Stomach (tissue), 4 donors: ENCODE results near the gene LRRC55.

Source experiments
- POLR2A ChIP-seq, 4 donors: fragments of 450-650 bp; IDR thresholded peaks; one replicate each; pipeline ENCODE4 v1.6.1; 2016; ENCODE audit warnings: antibody characterized with exemption in 4 of 4, control low read depth in 2 of 4, mild to moderate bottlenecking in 1 of 4, moderate library complexity in 1 of 4
- POLR2AphosphoS5 ChIP-seq, 3 donors: sonication (generic); formaldehyde crosslinking; IDR thresholded peaks; one replicate each; pipeline ENCODE4 v1.6.1; 2016; ENCODE audit warnings: antibody characterized with exemption in 3 of 3
- TF ChIP-seq, protein P1 (sequence below), 7 experiments: fragments of 450-650 bp in 4 of 7; fragments of 200-600 bp in 3 of 7; sonication (generic) in 3 of 7; IDR thresholded peaks; one replicate each; pipeline ENCODE4 v1.5.1; 2016 to 2019; ENCODE audit warnings: antibody characterized with exemption in 7 of 7, control low read depth in 2 of 7, mild to moderate bottlenecking in 1 of 7

DNA sequence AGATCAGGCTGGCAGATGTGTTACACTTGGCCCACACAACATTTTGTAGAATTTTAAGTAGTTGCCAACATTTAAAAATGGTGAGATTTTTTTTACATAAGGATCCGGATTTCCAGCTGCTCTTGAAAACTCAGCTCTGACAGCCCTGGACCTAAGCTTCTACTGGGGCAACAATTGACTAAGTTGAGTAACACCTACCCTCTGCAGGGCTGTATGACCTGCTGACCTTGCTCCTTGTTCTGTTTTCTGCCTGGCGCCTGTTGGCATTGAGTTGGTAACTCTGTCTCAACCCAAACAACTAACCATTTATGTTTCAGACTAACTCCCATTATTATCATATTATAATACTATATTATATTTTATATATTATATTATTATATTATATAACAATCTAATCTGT is 21.1 kb upstream of the LRRC55 start:
- TF ChIP-seq, protein P1, sequence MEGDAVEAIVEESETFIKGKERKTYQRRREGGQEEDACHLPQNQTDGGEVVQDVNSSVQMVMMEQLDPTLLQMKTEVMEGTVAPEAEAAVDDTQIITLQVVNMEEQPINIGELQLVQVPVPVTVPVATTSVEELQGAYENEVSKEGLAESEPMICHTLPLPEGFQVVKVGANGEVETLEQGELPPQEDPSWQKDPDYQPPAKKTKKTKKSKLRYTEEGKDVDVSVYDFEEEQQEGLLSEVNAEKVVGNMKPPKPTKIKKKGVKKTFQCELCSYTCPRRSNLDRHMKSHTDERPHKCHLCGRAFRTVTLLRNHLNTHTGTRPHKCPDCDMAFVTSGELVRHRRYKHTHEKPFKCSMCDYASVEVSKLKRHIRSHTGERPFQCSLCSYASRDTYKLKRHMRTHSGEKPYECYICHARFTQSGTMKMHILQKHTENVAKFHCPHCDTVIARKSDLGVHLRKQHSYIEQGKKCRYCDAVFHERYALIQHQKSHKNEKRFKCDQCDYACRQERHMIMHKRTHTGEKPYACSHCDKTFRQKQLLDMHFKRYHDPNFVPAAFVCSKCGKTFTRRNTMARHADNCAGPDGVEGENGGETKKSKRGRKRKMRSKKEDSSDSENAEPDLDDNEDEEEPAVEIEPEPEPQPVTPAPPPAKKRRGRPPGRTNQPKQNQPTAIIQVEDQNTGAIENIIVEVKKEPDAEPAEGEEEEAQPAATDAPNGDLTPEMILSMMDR (IDR thresholded peaks at IDR 0.05): no peak
- TF ChIP-seq POLR2AphosphoS5 (IDR thresholded peaks at IDR 0.05) (no peak), POLR2A (IDR thresholded peaks at IDR 0.05) (no peak)
